Right lobe of liver (tissue), 6 donors: ENCODE data around the gene SEPTIN1. TPM values are rescaled to one million over a fixed set of nuclear protein-coding genes. Genes with fewer than 3 reads are reported as not detected.

Experiments used
- ATAC-seq, 4 donors: fragments of 200-7000 bp; cut with Tn5 transposase; one replicate each; pipeline ENCODE4 v1.9.1; 2020; ENCODE audit warnings: mild to moderate bottlenecking in 4 of 4, moderate library complexity in 4 of 4
- DNase-seq, 3 donors: peaks; one replicate each; pipeline ENCODE4 v3.0.0-alpha.2; 2020
- H3K27ac ChIP-seq, 3 donors: fragments of 200-600 bp; one replicate each; pipeline ENCODE4 v1.8.0; 2022
- H3K27me3 ChIP-seq, 2 donors: fragments of 200-600 bp; one replicate each; pipeline ENCODE4 v1.8.0; 2022
- H3K36me3 ChIP-seq, 4 donors: fragments of 200-600 bp; sonication (generic) in 1 of 4; one replicate each; pipeline versions ENCODE4 v1.5.1 to v1.8.0; 2017 to 2022; ENCODE audit warnings: control low read depth in 1 of 4
- H3K4me1 ChIP-seq, 4 donors: fragments of 200-600 bp; sonication (generic) in 1 of 4; one replicate each; pipeline versions ENCODE4 v1.5.1 to v1.8.0; 2017 to 2022; ENCODE audit warnings: control low read depth in 1 of 4
- H3K4me3 ChIP-seq, 3 donors: fragments of 200-600 bp; one replicate each; pipeline ENCODE4 v1.8.0; 2022
- H3K9me3 ChIP-seq, 4 donors: fragments of 200-600 bp; sonication (generic) in 1 of 4; one replicate each; pipeline versions ENCODE4 v1.5.1 to v1.8.0; 2017 to 2022; ENCODE audit warnings: control low read depth in 1 of 4
- POLR2A ChIP-seq: fragments of 450-650 bp; IDR thresholded peaks from one replicate; pipeline ENCODE4 v1.6.1; 2017; ENCODE audit warnings: antibody characterized with exemption, mild to moderate bottlenecking
- WGBS: methylation state at CpG from one replicate; pipeline ENCODE4 v1.1.6; 2018; ENCODE audit warnings: low coverage, low lambda C conversion rate; ENCODE audit not compliant: insufficient coverage; ENCODE audit errors: missing lambda C conversion rate; 5-methylcytosine and 5-hydroxymethylcytosine counted together
- intact Hi-C, 2 donors: fragments of 100-400 bp; cut with DNase I; formaldehyde crosslinking; loops; one replicate each; pipeline versions ENCODE4 v1.11.2 to v1.14.1; 2022
- total RNA-seq, 6 experiments: library from RNA; depleted of rRNA in 2 of 6; stranded (reverse); fragments of >200 nt in 2 of 6; fragmentation: NEBNext Ultra II Directional in 3 of 6; extraction: Animal tissue kit (Norgen Biotek cat#: 25700) in 3 of 6; gene quantifications; one replicate each; pipeline versions ENCODE4 v1.1.0 to v1.2.4, GENCODE V29; 2016 to 2023
- TF ChIP-seq, protein P1 (sequence below), 4 donors: fragments of 200-600 bp in 3 of 4; fragments of 450-650 bp in 1 of 4; IDR thresholded peaks; one replicate each; pipeline versions ENCODE4 v1.5.1 to v1.8.0; 2016 to 2022; ENCODE audit warnings: antibody characterized with exemption in 4 of 4, mild to moderate bottlenecking in 2 of 4
- donor health status: DM: no; HTN: yes; CAD: no.
- donor health status: DM: no; HTN: no; CAD: no.
- donor health status: DM: no; HTN: no; CAD: no.
- donor health status: DM: no; HTN: yes; CAD: no.
- donor health status: DM: no; HTN: yes; CAD: no.

SEPTIN1 gene
- total RNA-seq, 6 experiments from 2014 or later = 0.12 to 1.7 (median 0.93) TPM

GRCh38 chr16:30416624-30417528 is 34.5 kb upstream of the SEPTIN1 start:
- no peak for DNase-seq
- ATAC-seq = no peak
- intact Hi-C loops = no loop called here
- peak overlapping the region; percentile 76 to 85 (median 80) for H3K27ac ChIP-seq
- peaks cover 0 to 13% (median 0%) of the 10 kb centered on the region in 4 donors for H3K4me1 ChIP-seq
- peaks cover 0 to 6% (median 0%) of the 10 kb centered on the region in 4 donors for H3K36me3 ChIP-seq
- H3K9me3 ChIP-seq = no peaks in the 10 kb centered on the region
- WGBS = 60% methylated on average over 16 of the region's 18 CpGs
- H3K4me3 ChIP-seq = peak overlapping the region; percentile 55 to 68 (median 64)
- TF ChIP-seq, protein P1, sequence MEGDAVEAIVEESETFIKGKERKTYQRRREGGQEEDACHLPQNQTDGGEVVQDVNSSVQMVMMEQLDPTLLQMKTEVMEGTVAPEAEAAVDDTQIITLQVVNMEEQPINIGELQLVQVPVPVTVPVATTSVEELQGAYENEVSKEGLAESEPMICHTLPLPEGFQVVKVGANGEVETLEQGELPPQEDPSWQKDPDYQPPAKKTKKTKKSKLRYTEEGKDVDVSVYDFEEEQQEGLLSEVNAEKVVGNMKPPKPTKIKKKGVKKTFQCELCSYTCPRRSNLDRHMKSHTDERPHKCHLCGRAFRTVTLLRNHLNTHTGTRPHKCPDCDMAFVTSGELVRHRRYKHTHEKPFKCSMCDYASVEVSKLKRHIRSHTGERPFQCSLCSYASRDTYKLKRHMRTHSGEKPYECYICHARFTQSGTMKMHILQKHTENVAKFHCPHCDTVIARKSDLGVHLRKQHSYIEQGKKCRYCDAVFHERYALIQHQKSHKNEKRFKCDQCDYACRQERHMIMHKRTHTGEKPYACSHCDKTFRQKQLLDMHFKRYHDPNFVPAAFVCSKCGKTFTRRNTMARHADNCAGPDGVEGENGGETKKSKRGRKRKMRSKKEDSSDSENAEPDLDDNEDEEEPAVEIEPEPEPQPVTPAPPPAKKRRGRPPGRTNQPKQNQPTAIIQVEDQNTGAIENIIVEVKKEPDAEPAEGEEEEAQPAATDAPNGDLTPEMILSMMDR (IDR thresholded peaks at IDR 0.05) = no peak
- no peak for TF ChIP-seq POLR2A
- no peaks in the 10 kb centered on the region for H3K27me3 ChIP-seq

GRCh38 chr16:30416047-30416603 is 33.8 kb upstream of the SEPTIN1 start:
- Histone ChIP-seq H3K36me3 (peaks cover 0 to 6% (median 0%) of the 10 kb centered on the region in 4 donors), H3K27me3 (no peaks in the 10 kb centered on the region), H3K4me1 (peaks cover 0 to 13% (median 0%) of the 10 kb centered on the region in 4 donors), H3K27ac (no peak overlapping the region), H3K9me3 (no peaks in the 10 kb centered on the region), H3K4me3 (no peak overlapping the region)
- intact Hi-C loops = no loop called here
- DNase-seq = no peak
- TF ChIP-seq POLR2A = no peak
- TF ChIP-seq, protein P1 (IDR thresholded peaks at IDR 0.05) = no peak
- no peak for ATAC-seq
- 90% methylated on average over 4 of the region's 4 CpGs for WGBS

DNA sequence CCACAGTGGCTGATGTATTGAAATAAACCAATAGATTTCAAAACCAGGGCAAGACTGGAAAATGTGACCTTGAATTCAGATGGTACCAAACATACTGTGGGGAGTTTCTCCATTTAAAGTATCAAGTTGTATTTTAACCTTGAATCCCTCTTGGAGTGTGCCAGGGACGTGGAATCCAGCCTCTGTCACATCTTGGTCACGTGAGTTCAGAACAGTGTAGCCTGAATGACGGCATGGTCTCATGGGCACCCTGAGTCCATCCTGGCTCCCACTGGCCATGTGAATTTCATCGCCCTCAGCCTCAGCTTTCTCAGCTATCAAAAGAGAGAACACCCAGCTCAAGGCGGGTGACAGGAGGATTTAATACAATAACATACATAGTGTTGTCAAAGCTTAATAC is 31.8 kb upstream of the SEPTIN1 start:
- DNase-seq (no peak), ATAC-seq (no peak)
- intact Hi-C loops = no loop called here
- H3K27me3 ChIP-seq = no peaks in the 10 kb centered on the region
- H3K36me3 ChIP-seq = peaks cover 0 to 6% (median 0%) of the 10 kb centered on the region in 4 donors
- no peak overlapping the region for H3K4me3 ChIP-seq
- TF ChIP-seq, protein P1 (IDR thresholded peaks at IDR 0.05) = no peak
- no peak for TF ChIP-seq POLR2A
- peak overlapping the region in 2 of 3 donors; percentile 20 to 24 for H3K27ac ChIP-seq
- peaks cover 0 to 21% (median 4%) of the 10 kb centered on the region in 4 donors for H3K4me1 ChIP-seq
- 61% methylated on average over 4 of the region's 5 CpGs for WGBS
- H3K9me3 ChIP-seq = no peaks in the 10 kb centered on the region

DNA sequence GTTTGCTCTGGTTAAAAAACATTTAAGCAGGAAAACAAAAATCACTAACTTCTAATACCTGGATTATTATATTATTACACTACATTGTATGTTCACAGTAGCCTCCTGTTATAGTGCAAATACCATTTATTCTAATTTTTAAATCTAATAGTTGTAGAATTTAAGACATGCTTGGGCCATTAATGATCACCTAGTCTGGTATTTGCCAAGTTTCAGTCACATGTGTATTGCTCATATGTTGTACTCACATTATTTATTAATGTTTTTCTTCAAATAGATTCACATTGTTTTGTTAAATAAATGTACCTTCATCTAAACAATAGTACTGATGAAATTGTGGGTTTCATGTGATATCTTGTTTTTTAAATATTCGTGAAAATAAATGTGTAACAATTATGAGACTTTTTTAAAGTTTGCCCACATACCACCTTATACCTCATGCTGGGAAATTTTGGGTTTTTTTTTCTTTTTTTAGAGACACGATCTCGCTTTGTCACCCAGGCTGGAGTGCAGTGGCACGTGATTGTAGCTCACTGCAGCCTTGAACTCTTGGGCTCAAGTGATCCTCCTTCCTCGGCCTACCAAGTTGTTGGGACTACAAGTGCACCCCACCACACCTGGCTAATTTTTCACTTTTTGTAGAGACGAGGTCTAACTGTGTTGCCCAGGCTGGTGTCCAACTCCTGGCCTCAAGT is 30.9 kb upstream of the SEPTIN1 start:
- intact Hi-C loops = no loop called here

More for the DNA sequence above, 30.9 kb upstream of the SEPTIN1 start:
- 59% methylated on average over 6 of the region's 6 CpGs for WGBS
- peaks cover 0 to 24% (median 9%) of the 10 kb centered on the region in 4 donors for H3K4me1 ChIP-seq
- no peaks in the 10 kb centered on the region for H3K9me3 ChIP-seq
- H3K4me3 ChIP-seq = no peak overlapping the region
- H3K36me3 ChIP-seq = peaks cover 0 to 6% (median 0%) of the 10 kb centered on the region in 4 donors
- peak overlapping the region in 2 of 3 donors; percentile 12 to 24 for H3K27ac ChIP-seq
- no peak for TF ChIP-seq POLR2A
- TF ChIP-seq, protein P1 (IDR thresholded peaks at IDR 0.05) = no peak
- H3K27me3 ChIP-seq = no peaks in the 10 kb centered on the region
- ATAC-seq = no peak
- DNase-seq = no peak
